Measurements from ENCODE around the gene GRIK3. TPM values are rescaled to one million over a fixed set of nuclear protein-coding genes. Genes with fewer than 3 reads are reported as not detected.

Gene GRIK3
- total and polyA plus RNA-seq, 2 experiments from 2014 or later: 0.31 to 2.9 TPM

DNA sequence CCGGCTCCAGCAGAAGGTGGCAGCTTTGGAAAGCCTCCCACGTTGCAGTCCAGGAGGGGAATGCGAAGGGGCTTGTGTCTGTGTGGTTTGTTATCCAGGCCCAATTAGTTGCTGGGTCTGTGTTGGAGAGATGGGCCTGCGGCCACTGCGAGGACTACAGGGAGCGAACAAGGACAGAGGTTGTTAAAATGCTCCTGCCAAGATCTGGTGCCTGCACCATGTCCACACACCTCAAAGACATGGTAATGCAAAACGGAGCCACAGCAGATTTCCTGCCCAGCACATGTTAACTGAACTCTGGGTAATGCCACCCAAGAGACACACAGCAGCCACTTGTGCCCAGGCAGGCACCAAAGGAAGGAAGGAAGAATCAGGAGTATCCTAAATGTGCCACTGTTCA is 18.6 kb downstream of the GRIK3 start:
- DNase-seq (ENCODE audit: low spot score): no peak
- Mint-ChIP-seq H3K36me3 (ENCODE audit: low read depth) (no peaks in the 10 kb centered on the region), H3K4me3 (no peak overlapping the region), H3K4me1 (peaks cover 5% of the 10 kb centered on the region), H3K27ac (no peak overlapping the region), H3K9me3 (no peaks in the 10 kb centered on the region; the same call in 2 of the 3 replicates), H3K27me3 (ENCODE audit: insufficient read depth, low read depth, poor library complexity) (peaks cover 10% of the 10 kb centered on the region)
- no peaks in the 10 kb centered on the region for H3K79me2 ChIP-seq (replicated peaks; ENCODE audit: insufficient read depth)
- TF ChIP-seq NANOG (IDR thresholded peaks at IDR 0.05; ENCODE audit: borderline replicate concordance) (no peak), JUNB (IDR thresholded peaks at IDR 0.05; ENCODE audit: unreplicated experiment) (no peak), CREB1 (CRISPR knock-in tag; IDR thresholded peaks at IDR 0.05; ENCODE audit: low read depth) (no peak), STAT1 (IDR thresholded peaks at IDR 0.05; ENCODE audit: unreplicated experiment) (no peak), EZH2phosphoT487 (IDR thresholded peaks at IDR 0.05; ENCODE audit: unreplicated experiment) (no peak), POLR2AphosphoS5 (IDR thresholded peaks at IDR 0.05; ENCODE audit: low read depth) (no peak)
- TF ChIP-seq, protein P1, sequence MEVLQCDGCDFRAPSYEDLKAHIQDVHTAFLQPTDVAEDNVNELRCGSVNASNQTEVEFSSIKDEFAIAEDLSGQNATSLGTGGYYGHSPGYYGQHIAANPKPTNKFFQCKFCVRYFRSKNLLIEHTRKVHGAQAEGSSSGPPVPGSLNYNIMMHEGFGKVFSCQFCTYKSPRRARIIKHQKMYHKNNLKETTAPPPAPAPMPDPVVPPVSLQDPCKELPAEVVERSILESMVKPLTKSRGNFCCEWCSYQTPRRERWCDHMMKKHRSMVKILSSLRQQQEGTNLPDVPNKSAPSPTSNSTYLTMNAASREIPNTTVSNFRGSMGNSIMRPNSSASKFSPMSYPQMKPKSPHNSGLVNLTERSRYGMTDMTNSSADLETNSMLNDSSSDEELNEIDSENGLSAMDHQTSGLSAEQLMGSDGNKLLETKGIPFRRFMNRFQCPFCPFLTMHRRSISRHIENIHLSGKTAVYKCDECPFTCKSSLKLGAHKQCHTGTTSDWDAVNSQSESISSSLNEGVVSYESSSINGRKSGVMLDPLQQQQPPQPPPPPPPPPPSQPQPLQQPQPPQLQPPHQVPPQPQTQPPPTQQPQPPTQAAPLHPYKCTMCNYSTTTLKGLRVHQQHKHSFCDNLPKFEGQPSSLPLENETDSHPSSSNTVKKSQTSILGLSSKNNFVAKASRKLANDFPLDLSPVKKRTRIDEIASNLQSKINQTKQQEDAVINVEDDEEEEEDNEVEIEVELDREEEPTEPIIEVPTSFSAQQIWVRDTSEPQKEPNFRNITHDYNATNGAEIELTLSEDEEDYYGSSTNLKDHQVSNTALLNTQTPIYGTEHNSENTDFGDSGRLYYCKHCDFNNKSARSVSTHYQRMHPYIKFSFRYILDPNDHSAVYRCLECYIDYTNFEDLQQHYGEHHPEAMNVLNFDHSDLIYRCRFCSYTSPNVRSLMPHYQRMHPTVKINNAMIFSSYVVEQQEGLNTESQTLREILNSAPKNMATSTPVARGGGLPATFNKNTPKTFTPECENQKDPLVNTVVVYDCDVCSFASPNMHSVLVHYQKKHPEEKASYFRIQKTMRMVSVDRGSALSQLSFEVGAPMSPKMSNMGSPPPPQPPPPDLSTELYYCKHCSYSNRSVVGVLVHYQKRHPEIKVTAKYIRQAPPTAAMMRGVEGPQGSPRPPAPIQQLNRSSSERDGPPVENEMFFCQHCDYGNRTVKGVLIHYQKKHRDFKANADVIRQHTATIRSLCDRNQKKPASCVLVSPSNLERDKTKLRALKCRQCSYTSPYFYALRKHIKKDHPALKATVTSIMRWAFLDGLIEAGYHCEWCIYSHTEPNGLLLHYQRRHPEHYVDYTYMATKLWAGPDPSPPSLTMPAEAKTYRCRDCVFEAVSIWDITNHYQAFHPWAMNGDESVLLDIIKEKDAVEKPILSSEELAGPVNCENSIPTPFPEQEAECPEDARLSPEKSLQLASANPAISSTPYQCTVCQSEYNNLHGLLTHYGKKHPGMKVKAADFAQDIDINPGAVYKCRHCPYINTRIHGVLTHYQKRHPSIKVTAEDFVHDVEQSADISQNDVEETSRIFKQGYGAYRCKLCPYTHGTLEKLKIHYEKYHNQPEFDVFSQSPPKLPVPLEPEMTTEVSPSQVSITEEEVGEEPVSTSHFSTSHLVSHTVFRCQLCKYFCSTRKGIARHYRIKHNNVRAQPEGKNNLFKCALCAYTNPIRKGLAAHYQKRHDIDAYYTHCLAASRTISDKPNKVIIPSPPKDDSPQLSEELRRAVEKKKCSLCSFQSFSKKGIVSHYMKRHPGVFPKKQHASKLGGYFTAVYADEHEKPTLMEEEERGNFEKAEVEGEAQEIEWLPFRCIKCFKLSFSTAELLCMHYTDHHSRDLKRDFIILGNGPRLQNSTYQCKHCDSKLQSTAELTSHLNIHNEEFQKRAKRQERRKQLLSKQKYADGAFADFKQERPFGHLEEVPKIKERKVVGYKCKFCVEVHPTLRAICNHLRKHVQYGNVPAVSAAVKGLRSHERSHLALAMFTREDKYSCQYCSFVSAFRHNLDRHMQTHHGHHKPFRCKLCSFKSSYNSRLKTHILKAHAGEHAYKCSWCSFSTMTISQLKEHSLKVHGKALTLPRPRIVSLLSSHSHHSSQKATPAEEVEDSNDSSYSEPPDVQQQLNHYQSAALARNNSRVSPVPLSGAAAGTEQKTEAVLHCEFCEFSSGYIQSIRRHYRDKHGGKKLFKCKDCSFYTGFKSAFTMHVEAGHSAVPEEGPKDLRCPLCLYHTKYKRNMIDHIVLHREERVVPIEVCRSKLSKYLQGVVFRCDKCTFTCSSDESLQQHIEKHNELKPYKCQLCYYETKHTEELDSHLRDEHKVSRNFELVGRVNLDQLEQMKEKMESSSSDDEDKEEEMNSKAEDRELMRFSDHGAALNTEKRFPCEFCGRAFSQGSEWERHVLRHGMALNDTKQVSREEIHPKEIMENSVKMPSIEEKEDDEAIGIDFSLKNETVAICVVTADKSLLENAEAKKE (CRISPR knock-in tag; IDR thresholded peaks at IDR 0.05): no peak
- TF ChIP-seq, protein P2, sequence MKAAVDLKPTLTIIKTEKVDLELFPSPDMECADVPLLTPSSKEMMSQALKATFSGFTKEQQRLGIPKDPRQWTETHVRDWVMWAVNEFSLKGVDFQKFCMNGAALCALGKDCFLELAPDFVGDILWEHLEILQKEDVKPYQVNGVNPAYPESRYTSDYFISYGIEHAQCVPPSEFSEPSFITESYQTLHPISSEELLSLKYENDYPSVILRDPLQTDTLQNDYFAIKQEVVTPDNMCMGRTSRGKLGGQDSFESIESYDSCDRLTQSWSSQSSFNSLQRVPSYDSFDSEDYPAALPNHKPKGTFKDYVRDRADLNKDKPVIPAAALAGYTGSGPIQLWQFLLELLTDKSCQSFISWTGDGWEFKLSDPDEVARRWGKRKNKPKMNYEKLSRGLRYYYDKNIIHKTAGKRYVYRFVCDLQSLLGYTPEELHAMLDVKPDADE (IDR thresholded peaks at IDR 0.05): no peak
- TF ChIP-seq, protein P3, sequence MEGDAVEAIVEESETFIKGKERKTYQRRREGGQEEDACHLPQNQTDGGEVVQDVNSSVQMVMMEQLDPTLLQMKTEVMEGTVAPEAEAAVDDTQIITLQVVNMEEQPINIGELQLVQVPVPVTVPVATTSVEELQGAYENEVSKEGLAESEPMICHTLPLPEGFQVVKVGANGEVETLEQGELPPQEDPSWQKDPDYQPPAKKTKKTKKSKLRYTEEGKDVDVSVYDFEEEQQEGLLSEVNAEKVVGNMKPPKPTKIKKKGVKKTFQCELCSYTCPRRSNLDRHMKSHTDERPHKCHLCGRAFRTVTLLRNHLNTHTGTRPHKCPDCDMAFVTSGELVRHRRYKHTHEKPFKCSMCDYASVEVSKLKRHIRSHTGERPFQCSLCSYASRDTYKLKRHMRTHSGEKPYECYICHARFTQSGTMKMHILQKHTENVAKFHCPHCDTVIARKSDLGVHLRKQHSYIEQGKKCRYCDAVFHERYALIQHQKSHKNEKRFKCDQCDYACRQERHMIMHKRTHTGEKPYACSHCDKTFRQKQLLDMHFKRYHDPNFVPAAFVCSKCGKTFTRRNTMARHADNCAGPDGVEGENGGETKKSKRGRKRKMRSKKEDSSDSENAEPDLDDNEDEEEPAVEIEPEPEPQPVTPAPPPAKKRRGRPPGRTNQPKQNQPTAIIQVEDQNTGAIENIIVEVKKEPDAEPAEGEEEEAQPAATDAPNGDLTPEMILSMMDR (conservative IDR thresholded peaks at IDR 0.05; ENCODE audit: low read depth in 2 of 2): no peak
- no peak overlapping the region for H3K27ac ChIP-seq (ENCODE audit: low read depth)
- no peak for ATAC-seq
- no peaks in the 10 kb centered on the region for H3K27me3 ChIP-seq (ENCODE audit: insufficient read depth)
- H2AFZ ChIP-seq: no peak overlapping the region
- no peaks in the 10 kb centered on the region for H3F3A ChIP-seq (replicated peaks; ENCODE audit: low read depth)
- H3K36me3 ChIP-seq (ENCODE audit: insufficient read depth): no peaks in the 10 kb centered on the region; the same call in 1 of the 2 replicates
- H3K4me2 ChIP-seq: no peak overlapping the region
- no peaks in the 10 kb centered on the region for H4K20me1 ChIP-seq (replicated peaks; ENCODE audit: insufficient read depth)
- no peaks in the 10 kb centered on the region for H3K4me1 ChIP-seq (ENCODE audit: insufficient read depth)
- H3K4me3 ChIP-seq: no peak overlapping the region
- no peaks in the 10 kb centered on the region for H3K9me2 ChIP-seq (ENCODE audit: insufficient read depth)
